ENCODE data around the gene BTBD16.

DNA sequence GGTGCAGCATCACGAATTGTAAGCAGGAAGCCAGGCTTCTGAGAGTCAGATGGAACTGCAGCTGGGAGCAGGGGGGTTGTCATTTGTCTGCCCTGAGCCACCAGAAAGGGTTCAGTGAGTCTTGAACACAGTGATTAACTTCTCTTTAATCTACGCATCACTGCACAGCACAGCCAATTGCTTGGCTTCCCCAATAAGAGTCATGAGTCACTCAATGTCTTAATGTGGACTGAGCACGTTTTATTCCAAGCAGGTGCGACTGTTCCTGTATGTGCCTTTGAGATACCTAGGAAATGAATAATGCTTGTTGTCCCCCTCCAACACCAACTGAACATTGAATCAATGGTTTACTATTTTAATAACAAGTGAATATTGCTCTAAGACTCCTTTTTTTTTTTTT is 77.4 kb downstream of the BTBD16 start:
- no peak for TF ChIP-seq POLR2A (IDR thresholded peaks at IDR 0.05; ENCODE audit: low read depth, low read length)
- TF ChIP-seq POLR2AphosphoS5 (IDR thresholded peaks at IDR 0.05; ENCODE audit: low read depth, low read length): no peak

Measured in GM12892 (cell line).